Lower lobe of right lung (tissue), 2 donors: Measurements from ENCODE around the gene MGMT. TPM values are rescaled to one million over a fixed set of nuclear protein-coding genes. Genes with fewer than 3 reads are reported as not detected.
A peak's percentile ranks its signal among the peaks of the same experiment; 100 is the strongest.

Experiments
- ATAC-seq, 2 donors: fragments of 200-7000 bp; cut with Tn5 transposase; one replicate each; pipeline ENCODE4 v1.9.1; 2020 to 2022; ENCODE audit warnings: mild to moderate bottlenecking in 2 of 2, moderate library complexity in 2 of 2
- DNase-seq: peaks from one replicate; pipeline ENCODE4 v3.0.0-alpha.2; 2020
- H3K27ac ChIP-seq: fragments of 200-600 bp; one replicate; pipeline ENCODE4 v1.8.0; 2022
- H3K27me3 ChIP-seq: fragments of 200-600 bp; one replicate; pipeline ENCODE4 v1.8.0; 2022; ENCODE audit warnings: low read depth
- H3K36me3 ChIP-seq: fragments of 200-600 bp; one replicate; pipeline ENCODE4 v1.8.0; 2022; ENCODE audit warnings: mild to moderate bottlenecking
- H3K4me1 ChIP-seq: fragments of 200-600 bp; one replicate; pipeline ENCODE4 v1.8.0; 2022
- H3K4me3 ChIP-seq: fragments of 200-600 bp; one replicate; pipeline ENCODE4 v1.8.0; 2022; ENCODE audit warnings: mild to moderate bottlenecking
- H3K9me3 ChIP-seq: fragments of 200-600 bp; one replicate; pipeline ENCODE4 v1.8.0; 2022
- CTCF ChIP-seq: fragments of 200-600 bp; IDR thresholded peaks from one replicate; pipeline ENCODE4 v1.8.0; 2022; ENCODE audit warnings: antibody characterized with exemption, mild to moderate bottlenecking
- intact Hi-C: fragments of 100-400 bp; cut with DNase I; formaldehyde crosslinking; loops from one replicate; pipeline ENCODE4 v1.11.0; 2022
- total RNA-seq: library from RNA; stranded (reverse); fragmentation: NEBNext Ultra II Directional; extraction: Animal tissue kit (Norgen Biotek cat#: 25700); gene quantifications from one replicate; pipeline ENCODE4 v1.2.1, GENCODE V29; 2021
- donor health status: DM: no; HTN: yes; CAD: no; lungs with severe emphysema.

Gene MGMT
- total RNA-seq, 1 donor from 2014 or later = 19.9 TPM

- H3K27me3 ChIP-seq = no peaks in the 10 kb centered on the region
- intact Hi-C loops = no loop called here
- TF ChIP-seq CTCF = no peak
- H3K27ac ChIP-seq = no peak overlapping the region
- H3K4me1 ChIP-seq = no peaks in the 10 kb centered on the region
- no peak for ATAC-seq
- no peak for DNase-seq
- H3K9me3 ChIP-seq = no peaks in the 10 kb centered on the region
- no peaks in the 10 kb centered on the region for H3K36me3 ChIP-seq
- no peak overlapping the region for H3K4me3 ChIP-seq
Measured at GRCh38 chr10:129604333-129605032, 137.4 kb downstream of the MGMT start.

GRCh38 chr10:129605266-129605985 lies 138.4 kb downstream of the MGMT start:
- TF ChIP-seq CTCF = no peak
- no peak overlapping the region for H3K4me3 ChIP-seq
- intact Hi-C loops = no loop called here
- DNase-seq = no peak
- H3K27ac ChIP-seq = no peak overlapping the region
- no peaks in the 10 kb centered on the region for H3K36me3 ChIP-seq
- no peaks in the 10 kb centered on the region for H3K27me3 ChIP-seq
- no peaks in the 10 kb centered on the region for H3K9me3 ChIP-seq
- no peaks in the 10 kb centered on the region for H3K4me1 ChIP-seq
- no peak for ATAC-seq

- H3K9me3 ChIP-seq = no peaks in the 10 kb centered on the region
- no peak for TF ChIP-seq CTCF
- H3K27me3 ChIP-seq = no peaks in the 10 kb centered on the region
- H3K27ac ChIP-seq = no peak overlapping the region
- no peak for DNase-seq
- ATAC-seq = peak in 1 of 2 donors; percentile 39
- no peaks in the 10 kb centered on the region for H3K36me3 ChIP-seq
- no peak overlapping the region for H3K4me3 ChIP-seq
- H3K4me1 ChIP-seq = no peaks in the 10 kb centered on the region
- intact Hi-C loops = no loop called here
Measured at GRCh38 chr10:129605986-129606518, 139.0 kb downstream of the MGMT start.

GRCh38 chr10:129607607-129608109 lies 140.6 kb downstream of the MGMT start:
- Histone ChIP-seq H3K36me3 (no peaks in the 10 kb centered on the region), H3K4me1 (no peaks in the 10 kb centered on the region), H3K27me3 (no peaks in the 10 kb centered on the region), H3K27ac (no peak overlapping the region), H3K4me3 (no peak overlapping the region), H3K9me3 (no peaks in the 10 kb centered on the region)
- DNase-seq = no peak
- intact Hi-C loops = no loop called here
- no peak for TF ChIP-seq CTCF
- no peak for ATAC-seq

- DNase-seq = no peak
Measured at GRCh38 chr10:129608653-129609052, 141.6 kb downstream of the MGMT start.

More at GRCh38 chr10:129608653-129609052, 141.6 kb downstream of the MGMT start:
- TF ChIP-seq CTCF = no peak
- H3K36me3 ChIP-seq = no peaks in the 10 kb centered on the region
- H3K27me3 ChIP-seq = no peaks in the 10 kb centered on the region
- H3K4me3 ChIP-seq = no peak overlapping the region
- no peak overlapping the region for H3K27ac ChIP-seq
- no peaks in the 10 kb centered on the region for H3K9me3 ChIP-seq
- ATAC-seq = no peak
- intact Hi-C loops = no loop called here
- no peaks in the 10 kb centered on the region for H3K4me1 ChIP-seq
